Measurements from ENCODE around the gene EFHC2.

Gene EFHC2, protein sequence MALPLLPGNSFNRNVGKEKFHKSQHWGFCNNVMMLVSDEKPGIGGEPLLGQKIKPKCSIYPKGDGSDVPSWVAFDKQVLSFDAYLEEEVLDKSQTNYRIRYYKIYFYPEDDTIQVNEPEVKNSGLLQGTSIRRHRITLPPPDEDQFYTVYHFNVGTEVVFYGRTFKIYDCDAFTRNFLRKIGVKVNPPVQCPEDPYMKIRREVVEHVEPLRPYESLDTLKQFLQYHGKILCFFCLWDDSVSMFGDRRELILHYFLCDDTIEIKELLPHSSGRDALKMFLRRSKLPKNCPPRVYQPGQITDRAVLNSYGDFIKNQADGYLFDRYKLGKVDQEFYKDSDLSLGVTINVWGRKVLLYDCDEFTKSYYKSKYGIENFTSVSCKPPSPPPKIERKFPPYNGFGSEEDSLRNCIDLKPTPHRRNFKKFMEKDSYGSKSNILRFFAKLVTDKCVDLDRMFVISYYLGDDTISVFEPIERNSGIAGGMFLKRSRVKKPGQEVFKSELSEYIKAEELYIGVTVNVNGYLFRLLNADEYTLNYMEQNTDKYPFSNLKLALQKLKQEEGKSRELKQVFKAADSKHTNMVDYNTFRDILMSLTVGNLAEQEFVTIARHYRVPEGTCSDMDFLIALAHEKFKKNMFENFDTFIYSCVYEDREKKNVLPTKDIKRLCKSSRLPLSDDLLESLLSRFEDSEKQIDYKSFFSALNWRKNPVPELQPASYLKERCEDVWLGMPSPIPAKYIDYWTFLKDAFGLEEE

DNA sequence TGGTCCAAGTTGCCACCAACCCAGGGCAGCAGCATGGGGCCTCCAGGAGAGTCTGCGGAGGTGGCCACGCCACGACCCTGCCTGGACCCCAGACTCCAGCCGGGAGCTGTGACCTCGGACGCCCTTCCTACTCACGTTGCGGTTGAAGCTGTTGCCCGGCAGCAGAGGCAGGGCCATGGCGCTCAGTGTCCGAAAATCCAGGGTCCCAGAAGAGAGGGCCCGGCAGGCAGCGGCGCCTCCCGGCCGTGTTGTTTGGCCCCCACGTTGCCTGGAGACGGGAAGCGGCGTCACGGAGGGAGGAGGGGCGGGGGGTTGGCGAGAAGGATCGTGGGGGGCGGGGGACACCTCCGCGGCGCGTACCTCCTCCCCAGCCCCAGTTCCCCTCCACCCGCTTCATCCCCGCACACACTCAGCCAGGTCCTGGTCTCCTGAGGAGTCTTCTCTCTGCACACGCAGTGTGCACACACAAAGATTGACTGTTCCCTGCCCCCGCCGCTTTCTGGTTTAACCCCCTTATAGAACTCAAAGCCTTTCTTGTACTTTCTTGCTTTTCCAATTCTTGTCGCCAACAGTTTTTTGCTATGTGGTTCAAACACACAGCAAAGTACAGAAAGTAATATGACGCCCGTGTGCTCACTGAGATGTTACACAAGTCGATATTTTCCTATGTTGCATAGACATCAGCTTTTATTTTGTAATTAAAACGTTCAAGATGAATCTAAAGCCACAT is at the start of gene EFHC2:
EFHC2 (minus strand) TSS at position 261 of the 730 bp plus-strand sequence; CDS start at position 177, 84 bp downstream.
- DNase-seq (ENCODE audit: low read depth): peak; percentile 4

DNA sequence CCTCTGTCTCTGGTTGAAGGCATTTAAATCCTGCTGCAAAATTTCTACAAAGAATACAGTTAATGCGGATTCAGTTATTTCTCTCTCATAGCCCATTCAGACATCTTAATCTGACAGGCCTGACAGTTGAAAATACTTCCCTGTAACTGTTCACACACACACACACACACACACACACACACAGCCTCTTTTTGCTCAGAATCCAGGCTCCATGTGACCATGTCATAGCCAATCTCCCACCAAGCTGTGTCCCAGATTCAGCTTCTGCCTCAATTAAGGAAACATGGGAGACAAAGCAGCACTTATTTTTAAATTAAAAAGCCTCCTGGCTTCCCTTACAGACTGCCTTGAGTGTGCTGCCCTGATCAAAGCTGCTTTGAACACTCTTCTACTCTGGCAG is 49.3 kb upstream of the EFHC2 start:
- DNase-seq (ENCODE audit: low read depth): no peak

DNA sequence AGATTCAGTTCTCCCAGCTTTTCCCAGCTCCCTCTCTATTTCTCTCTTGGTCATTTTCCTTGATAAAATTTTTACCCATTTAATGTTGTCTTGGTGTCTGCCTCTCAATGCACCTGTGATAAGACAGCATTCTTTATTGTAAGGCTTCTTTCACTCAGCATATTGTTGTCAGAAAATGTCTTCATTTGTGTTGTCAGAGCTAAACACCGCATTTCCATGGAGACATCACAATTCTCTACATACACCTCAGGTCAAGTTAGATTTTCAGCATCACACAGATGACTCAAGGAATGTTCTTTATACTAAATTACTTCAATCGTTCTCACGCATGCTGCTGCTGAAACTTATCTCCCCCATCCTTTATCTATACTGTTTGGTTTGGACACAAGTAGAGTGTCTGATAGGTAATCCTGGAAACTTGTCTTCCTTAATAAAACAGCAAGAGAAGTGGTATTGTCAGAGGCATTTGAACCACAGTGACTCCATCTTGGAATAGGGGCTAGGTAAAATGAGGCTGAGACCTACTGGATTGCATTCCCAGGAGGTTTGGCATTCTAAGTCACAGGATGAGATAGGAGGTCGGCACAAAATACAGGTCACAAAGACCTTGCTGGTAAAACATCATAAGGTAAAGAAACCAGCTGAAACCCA is 41.3 kb upstream of the EFHC2 start:
- no peak for DNase-seq (ENCODE audit: low read depth)

DNA sequence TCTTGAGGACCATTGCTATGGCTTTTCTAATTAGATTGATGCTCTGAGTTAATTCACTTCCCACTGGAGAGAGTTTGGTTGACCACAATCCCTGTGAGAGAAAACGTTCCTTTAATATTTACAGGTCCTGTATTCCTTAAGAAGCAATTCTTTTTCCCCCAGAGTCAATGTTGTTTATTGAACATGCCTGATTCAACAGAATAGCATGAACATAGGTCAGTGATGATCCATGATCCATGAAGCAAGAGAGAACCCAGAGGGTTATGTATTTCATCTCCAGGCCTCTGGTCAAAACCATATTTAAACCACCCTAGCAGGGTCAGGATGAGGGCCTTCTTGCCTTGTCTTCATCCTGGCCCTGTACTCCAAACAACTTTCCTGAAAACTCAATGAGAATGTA is 39.4 kb upstream of the EFHC2 start:
- DNase-seq (ENCODE audit: low read depth): no peak

DNA sequence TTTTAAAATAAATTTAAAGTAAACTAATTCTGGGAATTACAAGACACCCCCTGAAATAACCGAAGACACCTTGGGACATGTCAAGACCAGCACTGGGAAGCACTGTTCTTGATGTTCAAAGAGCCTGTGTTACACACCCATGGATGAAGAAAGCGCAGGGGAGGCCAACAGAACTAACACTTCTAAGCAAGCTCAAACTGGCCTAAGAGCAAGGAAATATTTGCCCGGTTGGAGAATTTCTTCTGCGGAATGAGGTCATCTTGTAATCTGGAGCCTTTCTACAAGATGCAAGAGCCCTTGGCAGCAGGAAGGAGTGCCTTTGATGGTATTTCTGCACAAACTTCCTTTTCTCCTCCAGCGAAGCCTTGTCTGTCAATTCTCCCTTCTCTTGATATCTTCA is 9.3 kb upstream of the EFHC2 start:
- DNase-seq (ENCODE audit: low read depth): no peak

DNA sequence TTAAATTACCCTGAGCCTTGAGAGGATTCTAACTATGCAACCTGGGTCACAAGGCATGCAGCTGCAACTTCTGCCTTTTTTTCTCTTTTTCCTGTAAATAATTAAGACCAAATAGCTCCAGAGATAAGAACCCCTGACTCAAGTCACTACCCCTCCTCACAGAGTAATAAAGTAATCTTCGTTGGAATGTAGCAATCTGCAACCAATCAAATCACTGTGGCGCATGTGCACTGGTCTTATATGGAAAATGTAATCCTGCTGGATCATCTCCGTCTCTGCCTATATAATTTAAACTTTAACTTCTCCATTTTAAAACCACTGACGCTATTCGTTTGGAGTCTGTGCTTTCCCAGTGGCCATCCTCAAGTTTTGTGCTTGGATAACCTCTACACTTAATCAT is 6.1 kb upstream of the EFHC2 start:
- DNase-seq (ENCODE audit: low read depth): no peak

DNA sequence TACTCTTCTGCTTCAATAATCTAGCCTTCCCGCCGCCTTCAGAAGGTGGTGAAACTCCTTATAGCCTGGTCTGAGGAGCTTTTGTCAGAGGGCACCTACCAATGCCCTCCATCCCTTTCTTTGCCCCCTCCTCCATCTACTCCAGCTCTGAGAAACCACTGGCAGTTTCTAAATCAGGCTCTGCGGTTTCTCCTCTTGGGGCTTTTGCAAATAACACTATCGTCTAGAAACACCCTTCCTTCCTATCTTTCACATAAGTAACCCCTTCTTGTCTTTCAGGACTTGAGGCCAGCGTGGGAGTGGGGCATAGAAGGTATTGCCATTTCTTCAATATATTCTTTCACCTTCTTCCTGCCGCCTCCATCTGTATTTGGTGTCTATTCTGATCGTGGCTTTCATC is 1.2 kb upstream of the EFHC2 start:
- DNase-seq (ENCODE audit: low read depth): no peak

DNA sequence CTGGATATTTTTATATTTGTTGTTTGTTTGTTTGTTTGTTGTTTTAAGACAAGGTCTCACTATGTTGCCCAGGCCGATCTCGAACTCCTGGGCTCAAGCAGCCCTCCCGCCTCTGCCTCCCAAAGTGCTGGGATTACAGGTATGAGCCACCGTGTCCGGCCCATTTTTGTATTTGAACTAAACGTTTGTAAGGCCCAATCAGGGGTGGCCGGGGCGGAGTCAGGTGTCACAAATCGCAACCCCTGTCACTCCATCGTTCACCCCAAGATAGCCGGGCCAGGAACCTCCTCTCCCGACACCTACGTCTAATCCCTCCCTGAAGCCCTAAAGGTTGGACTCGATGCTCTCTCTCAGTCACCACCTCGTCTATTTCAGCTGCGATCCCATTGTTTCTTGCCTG is 722 bp upstream of the EFHC2 start:
- no peak for DNase-seq (ENCODE audit: low read depth)

DNA sequence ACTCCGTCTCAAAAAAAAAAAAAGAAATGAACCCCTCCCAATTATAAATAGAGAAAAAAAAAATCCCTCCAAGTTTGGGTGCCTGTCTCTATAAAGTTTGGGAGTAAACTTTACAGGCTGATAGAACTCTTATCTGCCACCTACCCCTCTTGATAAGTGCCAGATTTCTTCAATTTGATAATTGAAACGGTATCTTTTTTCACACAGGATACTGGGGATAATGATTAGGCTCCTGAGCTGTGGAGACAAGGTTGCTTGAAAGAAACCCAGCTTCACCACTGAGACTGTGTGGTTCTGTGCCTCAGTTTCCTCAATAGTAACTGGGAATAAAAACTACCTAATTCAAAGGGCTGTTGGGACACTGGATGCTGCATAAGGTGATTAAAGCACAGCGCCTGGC is 606 bp downstream of the EFHC2 start:
- DNase-seq (ENCODE audit: low read depth): no peak

DNA sequence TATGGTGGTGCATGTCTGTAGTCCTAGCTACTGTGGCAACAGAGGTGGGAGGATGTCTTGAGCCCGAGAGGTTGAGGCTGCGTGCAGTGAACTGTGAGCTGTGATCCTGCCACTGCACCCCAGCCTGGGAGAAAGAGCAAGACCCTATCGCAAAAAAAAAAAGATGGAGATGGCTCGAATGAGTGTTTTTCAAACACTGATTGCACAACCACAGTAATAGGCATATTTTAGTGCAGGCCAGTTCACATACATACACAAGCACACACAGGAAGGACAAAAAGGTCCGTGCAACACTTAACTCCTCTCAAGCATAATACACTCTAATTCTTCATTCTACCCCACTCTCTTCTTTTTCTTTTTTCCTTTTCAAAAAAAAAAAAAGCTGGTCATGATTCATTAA is 5.1 kb downstream of the EFHC2 start:
- DNase-seq (ENCODE audit: low read depth): no peak

DNA sequence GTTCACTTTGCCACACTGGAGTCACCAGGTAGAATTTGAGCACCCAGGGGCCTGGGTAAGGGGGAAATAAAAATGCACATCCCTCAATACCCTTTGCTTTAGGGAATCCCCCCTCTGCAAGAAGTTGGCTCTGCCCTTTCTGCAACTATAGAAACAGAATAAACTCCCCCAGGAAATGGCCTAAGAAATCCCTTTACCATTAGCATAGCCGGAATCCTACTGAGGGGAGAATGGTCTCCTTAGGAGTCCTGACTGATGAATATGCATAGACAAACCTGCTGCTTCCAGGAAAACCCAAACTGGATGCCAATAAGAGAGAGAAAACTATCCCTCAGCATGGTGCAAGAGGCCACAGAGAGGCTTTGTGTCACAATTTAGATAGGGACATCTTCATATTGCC is 11.0 kb downstream of the EFHC2 start:
- DNase-seq (ENCODE audit: low read depth): no peak

DNA sequence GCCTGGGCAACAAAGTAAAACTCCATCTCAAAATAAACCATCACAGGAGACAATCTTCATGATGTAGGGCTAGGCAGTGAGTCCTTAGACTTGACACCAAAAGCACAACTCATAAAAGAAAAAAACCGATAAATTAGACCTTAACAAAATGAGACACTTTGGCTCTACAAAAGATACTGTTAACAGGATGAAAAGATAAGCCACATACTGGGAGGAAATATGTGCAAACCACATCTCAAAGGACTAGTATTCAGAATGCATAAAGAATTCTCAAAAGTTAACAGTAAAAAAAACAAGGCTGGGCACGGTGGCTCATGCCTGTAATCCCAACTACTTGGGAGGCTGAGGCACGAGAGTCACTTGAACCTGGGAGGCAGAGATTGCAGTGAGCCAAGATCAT is 13.2 kb downstream of the EFHC2 start:
- no peak for DNase-seq (ENCODE audit: low read depth)

DNA sequence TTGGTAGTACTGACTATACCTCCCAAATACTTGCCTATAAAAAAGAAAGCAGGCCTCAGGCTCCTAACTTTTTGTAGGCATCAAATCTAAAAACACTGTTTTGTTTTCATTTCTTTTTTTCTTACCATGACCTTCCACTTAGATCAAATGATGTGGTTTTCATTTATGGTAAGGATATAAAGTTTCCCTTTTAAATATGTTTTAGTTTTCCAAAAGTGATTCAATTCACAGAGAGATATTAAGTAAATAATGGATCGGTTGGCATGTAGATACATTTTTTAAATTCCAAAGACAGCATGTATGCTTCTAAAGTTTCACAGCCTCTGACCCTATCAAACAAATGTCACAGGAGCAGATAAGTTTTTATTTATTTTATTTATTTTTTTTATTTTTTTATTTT is 23.9 kb downstream of the EFHC2 start:
- DNase-seq (ENCODE audit: low read depth): no peak

DNA sequence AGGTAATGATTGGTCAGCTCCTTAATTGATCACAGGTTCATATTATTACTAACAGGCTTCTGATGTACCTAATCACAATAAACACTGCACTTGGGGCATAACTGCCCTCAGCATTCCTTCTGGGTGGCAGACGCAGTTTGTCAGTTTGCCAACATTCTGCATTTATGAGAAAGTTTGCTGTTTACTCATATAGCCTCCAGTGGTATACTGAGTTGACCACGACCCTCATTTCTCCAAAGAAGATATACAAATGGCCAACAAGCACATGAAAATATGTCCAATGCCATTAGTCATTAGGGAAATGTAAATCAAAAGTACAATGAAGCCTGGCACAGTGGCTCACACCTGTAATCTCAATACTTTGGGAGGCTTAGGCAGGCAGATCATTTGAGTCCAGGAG is 26.3 kb downstream of the EFHC2 start:
- no peak for DNase-seq (ENCODE audit: low read depth)

DNA sequence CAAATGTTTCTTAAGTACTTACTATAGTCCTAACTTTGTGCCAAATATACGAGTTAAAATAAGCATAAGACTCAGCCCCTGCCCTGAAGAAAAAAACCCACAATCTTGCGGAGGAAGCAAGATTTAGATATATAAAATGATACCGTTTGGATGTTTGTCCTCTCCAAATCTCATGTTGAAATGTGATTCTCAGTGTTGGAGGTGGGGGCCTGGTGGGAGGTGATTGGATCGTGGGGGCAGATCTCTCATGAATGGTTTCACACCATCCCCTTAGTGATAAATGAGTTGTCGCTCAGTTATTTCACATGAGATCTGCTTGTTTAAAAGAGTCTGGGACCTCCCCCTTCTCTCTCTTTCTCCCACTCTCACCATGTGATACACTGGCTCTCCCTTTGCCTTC is 28.7 kb downstream of the EFHC2 start:
- no peak for DNase-seq (ENCODE audit: low read depth)

DNA sequence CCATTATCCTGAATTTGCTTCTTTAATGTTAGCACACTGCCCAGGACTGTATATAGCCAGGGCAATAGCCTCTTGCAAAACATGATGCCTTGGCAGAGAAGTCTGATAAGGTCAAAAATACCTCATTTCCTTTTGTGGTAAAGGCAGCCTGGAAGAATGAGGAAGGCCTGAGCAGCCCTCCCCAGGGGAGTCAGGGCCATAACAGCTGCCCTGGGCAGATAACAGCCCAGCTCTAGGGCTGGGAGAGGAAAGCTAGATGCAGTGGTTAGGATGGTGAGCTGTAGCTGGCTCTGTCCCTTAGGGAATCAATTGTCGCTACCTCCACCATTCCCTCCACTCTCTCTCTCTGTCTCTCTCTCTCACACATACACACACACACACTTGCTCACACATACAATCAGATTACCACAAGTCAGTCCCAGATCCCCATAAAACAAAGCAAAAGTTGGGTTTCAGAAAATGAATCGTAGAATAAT is 29.2 kb downstream of the EFHC2 start:
- DNase-seq (ENCODE audit: low read depth): peak; percentile 62

DNA sequence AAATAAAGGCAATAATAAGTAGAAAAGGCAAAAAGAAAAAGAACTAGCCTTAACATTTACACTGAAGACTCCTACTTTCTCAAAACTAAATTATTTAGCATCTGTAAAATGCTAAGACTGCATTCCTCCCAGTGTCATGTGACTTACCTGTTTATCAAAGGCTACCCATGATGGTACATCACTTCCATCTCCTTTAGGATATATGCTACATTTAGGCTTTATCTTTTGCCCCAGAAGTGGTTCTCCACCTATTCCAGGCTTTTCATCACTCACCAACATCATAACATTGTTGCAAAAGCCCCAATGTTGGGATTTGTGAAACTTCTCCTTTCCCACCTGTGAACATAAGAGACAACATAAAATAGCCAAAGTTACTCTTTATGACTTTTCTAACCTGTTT is 31.1 kb downstream of the EFHC2 start:
- no peak for DNase-seq (ENCODE audit: low read depth)

DNA sequence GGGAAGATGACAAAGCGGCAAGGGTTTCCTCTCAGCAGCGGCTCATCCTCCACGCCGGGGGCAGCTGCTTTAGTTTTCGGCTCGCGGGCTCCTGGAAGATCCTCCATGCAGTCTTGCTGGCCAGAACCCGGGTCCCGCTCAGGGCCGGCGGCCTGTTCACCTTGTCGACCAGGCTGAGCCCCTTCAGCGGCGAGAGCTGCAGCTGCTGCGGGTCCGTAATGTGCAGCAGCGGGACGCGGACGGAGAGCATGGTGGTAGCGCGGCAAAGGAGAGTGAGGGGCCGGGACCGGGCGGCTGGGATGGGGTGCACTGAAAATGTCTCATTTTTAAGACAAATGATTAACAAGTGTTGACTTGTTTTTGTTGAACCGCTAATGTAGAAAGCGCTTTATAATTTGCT is 33.2 kb downstream of the EFHC2 start:
- no peak for DNase-seq (ENCODE audit: low read depth)

DNA sequence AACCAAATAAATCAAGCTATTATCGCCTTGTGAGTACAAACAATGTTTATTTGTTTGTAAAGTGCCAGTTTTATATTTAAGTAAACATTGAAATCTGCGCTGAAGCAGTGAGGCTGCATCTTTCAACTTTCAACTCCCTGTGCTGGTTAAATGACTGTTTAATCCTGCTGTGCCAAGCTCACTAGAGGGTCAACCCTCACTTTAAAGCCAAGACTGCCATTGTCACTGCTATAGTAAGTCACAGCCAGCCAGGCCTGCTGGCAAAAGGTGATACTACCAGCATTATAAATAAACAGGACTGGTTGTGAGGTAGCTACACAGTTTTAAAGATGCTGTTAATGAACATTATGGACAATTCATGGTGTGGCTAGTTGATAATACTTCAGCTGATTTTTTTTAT is 34.6 kb downstream of the EFHC2 start:
- DNase-seq (ENCODE audit: low read depth): no peak

DNA sequence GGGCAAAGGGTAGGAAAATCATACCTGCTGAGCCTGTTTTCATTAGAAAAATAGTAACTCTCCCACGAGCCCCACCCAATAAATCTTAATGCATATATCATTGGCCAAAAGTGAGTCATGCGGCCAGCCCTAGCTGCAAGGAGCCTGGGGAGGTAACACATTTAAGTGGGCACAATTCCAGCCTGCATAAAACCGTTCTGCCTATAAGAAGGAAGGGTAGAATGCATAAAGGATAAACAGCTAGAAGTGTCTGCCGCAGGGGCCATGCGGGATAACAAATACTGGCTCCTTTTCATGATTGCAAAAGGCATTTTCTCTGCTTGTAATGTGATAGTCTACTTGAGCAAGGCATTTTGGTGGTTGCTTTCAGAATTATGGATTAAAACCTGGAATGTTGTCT is 37.1 kb downstream of the EFHC2 start:
- DNase-seq (ENCODE audit: low read depth): peak; percentile 12

DNA sequence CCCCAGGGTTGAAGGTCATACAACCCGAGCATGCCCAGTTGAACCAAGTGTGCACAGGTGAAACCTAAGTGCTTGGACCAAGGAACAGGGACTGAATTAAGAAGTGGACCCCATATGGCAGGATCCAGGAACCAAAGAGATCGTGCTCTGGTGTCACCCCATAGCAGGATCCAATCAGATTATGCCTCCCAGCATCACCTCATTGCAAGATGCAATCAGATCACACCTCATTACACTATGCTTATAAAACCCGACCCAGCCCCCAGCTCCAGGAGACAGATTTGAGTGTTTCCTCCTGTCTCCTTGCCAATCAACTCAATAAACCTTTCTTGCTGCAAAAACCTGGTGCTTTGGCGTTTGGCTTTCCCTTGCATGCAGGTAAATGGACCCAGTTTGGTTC is 37.6 kb downstream of the EFHC2 start:
- no peak for DNase-seq (ENCODE audit: low read depth)

DNA sequence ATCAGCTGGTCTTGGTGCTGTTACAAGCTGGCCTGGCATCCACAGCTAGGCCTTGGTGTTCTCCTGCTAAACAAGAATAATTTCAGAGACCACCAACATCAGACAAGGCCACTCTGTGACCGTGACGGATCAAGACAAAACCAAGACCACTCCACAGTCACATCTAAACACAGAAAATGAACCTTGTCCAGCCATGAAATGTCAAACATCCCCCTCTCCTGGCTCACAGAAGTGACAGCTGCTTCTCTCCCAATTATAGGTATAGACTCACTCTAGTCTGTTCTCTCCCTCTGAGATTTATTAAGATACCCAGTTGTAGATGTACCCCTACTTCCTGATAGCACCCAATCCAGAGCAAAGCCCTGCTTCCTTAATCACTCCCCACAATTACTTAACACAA is 40.4 kb downstream of the EFHC2 start:
- no peak for DNase-seq (ENCODE audit: low read depth)
